Vagina (tissue), 2 donors: ENCODE results near the gene UGT2B17. TPM values are rescaled to one million over a fixed set of nuclear protein-coding genes. Genes with fewer than 3 reads are reported as not detected.

Experiments
- DNase-seq, 2 donors: peaks; one replicate each; pipeline ENCODE4 v3.0.0-alpha.2; 2017; ENCODE audit errors: extremely low spot score in 2 of 2
- H3K27ac ChIP-seq: fragments of 200-600 bp; sonication (generic); one replicate; pipeline ENCODE4 v1.5.1; 2019
- H3K27me3 ChIP-seq: fragments of 200-600 bp; sonication (generic); one replicate; pipeline ENCODE4 v1.5.1; 2019
- H3K36me3 ChIP-seq, 2 donors: fragments of 200-600 bp; sonication (generic); one replicate each; pipeline ENCODE4 v1.5.1; 2017 to 2019
- H3K4me1 ChIP-seq: fragments of 200-600 bp; sonication (generic); one replicate; pipeline ENCODE4 v1.5.1; 2019
- H3K4me3 ChIP-seq, 2 donors: fragments of 200-600 bp; sonication (generic); 1 replicate in 1 of 2; 2 replicates in 1 of 2; pipeline ENCODE4 v1.5.1; 2016 to 2019
- H3K9me3 ChIP-seq: fragments of 200-600 bp; sonication (generic); one replicate; pipeline ENCODE4 v1.5.1; 2019
- POLR2A ChIP-seq, 2 donors: fragments of 450-650 bp; IDR thresholded peaks; one replicate each; pipeline ENCODE4 v1.6.1; 2017; ENCODE audit warnings: antibody characterized with exemption in 2 of 2, mild to moderate bottlenecking in 2 of 2, moderate library complexity in 2 of 2
- POLR2AphosphoS5 ChIP-seq, 2 donors: sonication (generic); formaldehyde crosslinking; IDR thresholded peaks; one replicate each; pipeline ENCODE4 v1.9.0; 2017; ENCODE audit warnings: antibody characterized with exemption in 2 of 2, mild to moderate bottlenecking in 2 of 2, low read depth in 1 of 2; ENCODE audit not compliant: insufficient read depth in 1 of 2
- intact Hi-C: fragments of 100-400 bp; cut with DNase I; formaldehyde crosslinking; loops from one replicate; pipeline ENCODE4 v1.15.1; 2023
- total RNA-seq: library from RNA; depleted of rRNA; stranded (reverse); fragments of >200 nt; gene quantifications from one replicate; pipeline ENCODE4 v1.2.3, GENCODE V29; 2016
- TF ChIP-seq, protein P1 (sequence below), 3 experiments: fragments of 450-650 bp in 2 of 3; fragments of 200-600 bp in 1 of 3; sonication (generic) in 1 of 3; IDR thresholded peaks; one replicate each; pipeline ENCODE4 v1.5.1; 2017 to 2019; ENCODE audit warnings: antibody characterized with exemption in 3 of 3, mild to moderate bottlenecking in 2 of 3, moderate library complexity in 2 of 3

UGT2B17 gene
- total RNA-seq, 1 donor from 2014 or later, result not detected

DNA sequence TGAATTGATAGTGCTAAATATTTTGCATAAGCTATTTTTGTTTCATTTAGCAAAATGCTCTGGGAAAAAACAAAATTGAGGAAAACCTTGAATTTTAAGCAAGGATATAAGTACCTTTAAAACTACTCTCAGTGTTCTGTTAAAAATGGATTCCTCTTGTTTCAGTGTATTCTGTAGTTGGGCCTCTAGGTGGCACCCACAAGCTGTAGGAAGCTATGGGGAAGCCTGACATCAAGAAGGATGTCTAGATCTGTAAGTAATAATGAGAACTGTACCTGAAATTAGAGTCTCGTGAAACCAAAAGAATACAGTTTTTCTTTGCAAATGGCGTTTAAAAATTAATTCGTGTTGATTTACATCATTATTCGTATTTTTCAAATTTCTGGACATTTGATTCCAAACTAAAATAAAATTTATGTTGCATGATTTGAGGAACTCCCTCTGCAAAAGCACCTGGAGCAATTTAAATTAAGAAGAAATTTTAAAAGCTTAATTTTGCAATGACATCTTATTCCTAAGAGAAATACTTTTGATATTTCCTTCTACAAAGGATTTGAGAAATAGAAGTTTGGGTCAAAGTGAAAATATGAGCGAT is 77.6 kb downstream of the UGT2B17 start:
- TF ChIP-seq, protein P1, sequence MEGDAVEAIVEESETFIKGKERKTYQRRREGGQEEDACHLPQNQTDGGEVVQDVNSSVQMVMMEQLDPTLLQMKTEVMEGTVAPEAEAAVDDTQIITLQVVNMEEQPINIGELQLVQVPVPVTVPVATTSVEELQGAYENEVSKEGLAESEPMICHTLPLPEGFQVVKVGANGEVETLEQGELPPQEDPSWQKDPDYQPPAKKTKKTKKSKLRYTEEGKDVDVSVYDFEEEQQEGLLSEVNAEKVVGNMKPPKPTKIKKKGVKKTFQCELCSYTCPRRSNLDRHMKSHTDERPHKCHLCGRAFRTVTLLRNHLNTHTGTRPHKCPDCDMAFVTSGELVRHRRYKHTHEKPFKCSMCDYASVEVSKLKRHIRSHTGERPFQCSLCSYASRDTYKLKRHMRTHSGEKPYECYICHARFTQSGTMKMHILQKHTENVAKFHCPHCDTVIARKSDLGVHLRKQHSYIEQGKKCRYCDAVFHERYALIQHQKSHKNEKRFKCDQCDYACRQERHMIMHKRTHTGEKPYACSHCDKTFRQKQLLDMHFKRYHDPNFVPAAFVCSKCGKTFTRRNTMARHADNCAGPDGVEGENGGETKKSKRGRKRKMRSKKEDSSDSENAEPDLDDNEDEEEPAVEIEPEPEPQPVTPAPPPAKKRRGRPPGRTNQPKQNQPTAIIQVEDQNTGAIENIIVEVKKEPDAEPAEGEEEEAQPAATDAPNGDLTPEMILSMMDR (IDR thresholded peaks at IDR 0.05), result peak; percentile 36 to 49 (median 37)
- no peak for TF ChIP-seq POLR2AphosphoS5 (IDR thresholded peaks at IDR 0.05; ENCODE audit: insufficient read depth in 1 of 2, low read depth in 1 of 2)
- intact Hi-C loops, result no loop called here
- H3K4me3 ChIP-seq, result no peak overlapping the region
- no peak for DNase-seq
- H3K4me1 ChIP-seq, result no peaks in the 10 kb centered on the region
- no peak overlapping the region for H3K27ac ChIP-seq
- H3K36me3 ChIP-seq, result no peaks in the 10 kb centered on the region
- no peaks in the 10 kb centered on the region for H3K9me3 ChIP-seq
- H3K27me3 ChIP-seq, result no peaks in the 10 kb centered on the region

DNA sequence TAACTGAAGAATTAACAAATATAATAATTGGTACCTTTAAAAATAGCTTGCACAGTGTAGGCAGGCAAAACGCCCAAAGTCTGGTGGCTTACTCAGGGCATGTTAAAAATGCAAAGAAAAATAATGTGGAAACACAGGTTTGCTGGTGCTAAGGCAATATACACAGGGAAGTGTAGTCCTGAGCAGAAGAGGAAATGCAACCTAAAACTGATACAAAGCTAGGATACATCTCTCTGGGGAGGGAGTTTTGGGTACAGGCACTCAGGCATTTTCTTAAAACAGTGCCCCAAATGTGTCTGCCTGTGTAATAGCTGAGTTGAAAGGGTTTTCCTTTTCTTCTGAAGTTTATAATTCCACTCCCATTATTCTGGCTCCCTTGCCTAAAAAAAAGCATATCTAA is 81.4 kb downstream of the UGT2B17 start:
- Histone ChIP-seq H3K36me3 (no peaks in the 10 kb centered on the region), H3K27me3 (no peaks in the 10 kb centered on the region), H3K27ac (no peak overlapping the region), H3K9me3 (no peaks in the 10 kb centered on the region), H3K4me1 (no peaks in the 10 kb centered on the region), H3K4me3 (no peak overlapping the region)
- intact Hi-C loops, result no loop called here
- TF ChIP-seq POLR2AphosphoS5 (IDR thresholded peaks at IDR 0.05; ENCODE audit: insufficient read depth in 1 of 2, low read depth in 1 of 2), result no peak
- DNase-seq, result no peak

DNA sequence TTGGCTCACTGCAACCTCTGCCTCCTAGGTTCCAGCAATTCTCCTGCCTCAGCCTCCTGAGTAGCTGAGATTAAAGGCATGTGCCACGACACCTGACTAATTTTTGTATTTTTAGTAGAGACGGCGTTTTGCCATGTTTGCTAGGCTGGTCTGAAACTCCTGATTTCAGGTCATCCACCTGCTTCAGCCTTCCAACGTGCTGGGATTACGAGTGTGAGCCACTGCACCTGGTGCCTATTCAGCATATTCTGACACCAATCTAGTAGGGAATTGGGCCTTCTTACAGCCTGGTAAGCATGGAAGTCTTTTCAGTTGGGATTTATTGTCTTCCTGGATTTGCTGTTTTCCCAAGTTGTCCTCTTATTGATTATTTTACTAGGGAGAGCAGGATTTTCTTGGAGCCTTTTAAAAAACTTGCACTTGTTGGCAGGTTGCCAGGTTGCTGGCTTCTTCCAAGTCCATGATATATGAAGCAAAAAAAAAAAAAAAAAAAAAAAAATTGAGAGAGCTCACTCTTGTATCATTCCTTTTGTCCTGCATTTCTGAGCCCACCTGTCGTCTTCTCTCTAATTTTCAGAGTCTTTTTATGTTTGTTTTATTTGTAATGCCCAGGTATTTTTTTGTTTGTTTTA is 85.2 kb downstream of the UGT2B17 start:
- TF ChIP-seq, protein P1 (IDR thresholded peaks at IDR 0.05), result no peak
- no peak for TF ChIP-seq POLR2AphosphoS5 (IDR thresholded peaks at IDR 0.05; ENCODE audit: insufficient read depth in 1 of 2, low read depth in 1 of 2)
- no peak for TF ChIP-seq POLR2A (IDR thresholded peaks at IDR 0.05)
- Histone ChIP-seq H3K27ac (no peak overlapping the region), H3K36me3 (no peaks in the 10 kb centered on the region), H3K4me3 (no peak overlapping the region), H3K4me1 (no peaks in the 10 kb centered on the region), H3K9me3 (no peaks in the 10 kb centered on the region), H3K27me3 (no peaks in the 10 kb centered on the region)
- intact Hi-C loops, result no loop called here
- DNase-seq, result no peak

DNA sequence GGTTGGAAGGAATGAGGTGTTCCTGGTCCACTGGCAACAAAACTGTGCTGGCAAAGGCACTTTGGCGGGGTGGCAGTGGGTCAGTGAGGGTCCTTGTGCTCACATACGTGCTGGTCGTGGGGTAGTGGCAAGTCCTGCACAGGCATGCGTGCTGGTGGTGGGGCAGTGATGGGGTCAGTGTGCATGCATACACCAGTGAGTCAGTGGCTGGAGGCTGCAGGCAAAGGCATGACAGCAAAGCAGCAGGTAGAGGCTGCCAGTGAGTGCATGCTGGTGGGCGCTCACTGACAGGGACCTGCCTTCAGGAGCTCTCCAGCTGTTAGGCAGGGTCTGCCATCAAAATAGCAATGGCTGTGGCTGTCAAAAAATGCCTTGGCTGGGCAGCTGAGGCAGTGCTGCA is 86.8 kb downstream of the UGT2B17 start:
- intact Hi-C loops, result no loop called here
- H3K27ac ChIP-seq, result no peak overlapping the region
- H3K36me3 ChIP-seq, result no peaks in the 10 kb centered on the region
- H3K9me3 ChIP-seq, result no peaks in the 10 kb centered on the region
- no peaks in the 10 kb centered on the region for H3K27me3 ChIP-seq
- TF ChIP-seq POLR2A (IDR thresholded peaks at IDR 0.05), result no peak
- TF ChIP-seq, protein P1 (IDR thresholded peaks at IDR 0.05), result no peak
- no peak for TF ChIP-seq POLR2AphosphoS5 (IDR thresholded peaks at IDR 0.05; ENCODE audit: insufficient read depth in 1 of 2, low read depth in 1 of 2)
- no peaks in the 10 kb centered on the region for H3K4me1 ChIP-seq
- no peak for DNase-seq
- no peak overlapping the region for H3K4me3 ChIP-seq

Other genes starting within 250 kb of the UGT2B17 start
- gene YTHDC1, start 226.2 kb downstream of the UGT2B17 start, total RNA-seq, result 61.4 TPM
- 74.2 TPM for gene TMPRSS11E, start 128.9 kb downstream of the UGT2B17 start, total RNA-seq
- not detected for gene UGT2B15, start 94.3 kb upstream of the UGT2B17 start, total RNA-seq
- gene UGT2B10, start 239.7 kb upstream of the UGT2B17 start, total RNA-seq, result not detected